Measurements from ENCODE around the gene ADARB2. TPM values are rescaled to one million over a fixed set of nuclear protein-coding genes. Genes with fewer than 3 reads are reported as not detected.

Gene ADARB2
- total and polyA plus RNA-seq, 10 of the 15 experiments (the other 5 are each of a cell fraction or from before 2014, with no cell fraction given) = 0.02 to 4.1 (median 0.76) TPM

DNA sequence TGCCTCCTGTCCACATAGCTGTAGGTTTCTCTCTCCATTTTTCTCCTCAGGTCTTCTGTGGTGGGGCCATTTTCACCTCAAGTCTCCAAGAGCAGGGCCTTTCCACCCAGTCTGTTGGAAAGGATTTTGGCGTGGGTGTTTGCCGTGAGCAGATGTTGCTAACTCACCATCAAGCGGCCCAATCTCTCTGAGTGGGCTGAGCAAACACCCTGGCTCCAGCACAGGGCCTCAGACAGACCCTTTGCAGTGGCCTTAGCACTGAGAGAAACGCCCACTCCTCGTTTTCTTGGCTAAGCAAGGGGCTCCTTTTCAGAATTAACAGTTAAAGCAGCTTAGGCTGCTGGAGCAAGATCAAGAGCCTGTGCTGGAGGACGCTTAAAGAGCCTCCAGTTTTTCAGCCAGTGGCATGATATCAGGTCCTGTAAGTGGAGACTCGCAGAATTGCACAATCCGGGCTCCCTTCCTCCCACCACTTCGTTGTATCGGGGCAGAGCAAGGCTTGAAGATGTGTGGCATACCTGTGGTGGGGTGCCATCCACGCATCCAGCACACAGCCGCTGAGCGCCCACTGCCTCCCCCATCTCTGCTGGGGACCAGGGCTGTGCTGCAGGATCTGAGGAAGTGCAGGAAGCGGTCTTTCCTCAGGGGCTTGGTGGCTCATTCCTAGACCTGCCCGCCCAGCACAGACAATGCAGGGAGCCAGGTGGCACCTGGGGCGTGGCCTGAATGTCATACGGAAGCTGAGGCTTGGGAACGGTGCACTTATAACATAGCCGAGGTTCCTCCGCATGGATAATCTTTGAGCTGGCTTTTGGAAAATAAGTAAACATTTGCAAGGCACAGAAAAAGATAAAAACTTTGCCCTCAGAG lies 142.7 kb downstream of the ADARB2 start:
- TF ChIP-seq ZZZ3 (IDR thresholded peaks at IDR 0.05; ENCODE audit: control insufficient read depth, insufficient read length, low read depth) (no peak), E4F1 (IDR thresholded peaks at IDR 0.05; ENCODE audit: borderline replicate concordance, partially characterized antibody) (no peak), FOXK2 (IDR thresholded peaks at IDR 0.05) (no peak), CREB1 (IDR thresholded peaks at IDR 0.05; ENCODE audit: low read depth) (no peak)
- TF ChIP-seq, protein P1, sequence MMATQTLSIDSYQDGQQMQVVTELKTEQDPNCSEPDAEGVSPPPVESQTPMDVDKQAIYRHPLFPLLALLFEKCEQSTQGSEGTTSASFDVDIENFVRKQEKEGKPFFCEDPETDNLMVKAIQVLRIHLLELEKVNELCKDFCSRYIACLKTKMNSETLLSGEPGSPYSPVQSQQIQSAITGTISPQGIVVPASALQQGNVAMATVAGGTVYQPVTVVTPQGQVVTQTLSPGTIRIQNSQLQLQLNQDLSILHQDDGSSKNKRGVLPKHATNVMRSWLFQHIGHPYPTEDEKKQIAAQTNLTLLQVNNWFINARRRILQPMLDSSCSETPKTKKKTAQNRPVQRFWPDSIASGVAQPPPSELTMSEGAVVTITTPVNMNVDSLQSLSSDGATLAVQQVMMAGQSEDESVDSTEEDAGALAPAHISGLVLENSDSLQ (IDR thresholded peaks at IDR 0.05) = no peak
- POLR2A ChIA-PET = no interaction called here

More for the DNA sequence above, 142.7 kb downstream of the ADARB2 start:
- Histone ChIP-seq H4K20me1 (ENCODE audit: control insufficient read depth, insufficient read depth) (no peaks in the 10 kb centered on the region; the same call in 1 of the 2 replicates), H3K27me3 (replicated peaks in 1 of 2; ENCODE audit: control insufficient read depth in 2 of 2, insufficient read depth in 2 of 2, low read length in 1 of 2) (no peaks in the 10 kb centered on the region), H3K4me2 (ENCODE audit: control insufficient read depth, insufficient read depth) (no peak overlapping the region), H3K27ac (ENCODE audit: control insufficient read depth, insufficient read depth) (no peak overlapping the region), H3K4me1 (ENCODE audit: control insufficient read depth, insufficient read depth, low read length) (no peaks in the 10 kb centered on the region), H3K36me3 (ENCODE audit: control insufficient read depth in 2 of 2, insufficient read depth in 2 of 2, low read length in 1 of 2) (no peaks in the 10 kb centered on the region), H3K79me2 (ENCODE audit: control insufficient read depth, insufficient read depth, low read length) (no peaks in the 10 kb centered on the region), H3K9me3 (replicated peaks; ENCODE audit: control insufficient read depth, insufficient read depth, low read length) (no peaks in the 10 kb centered on the region), H2AFZ (ENCODE audit: control insufficient read depth, low read depth, low read length) (no peak overlapping the region), H3K4me3 (no peak overlapping the region), H3K9ac (ENCODE audit: control insufficient read depth, insufficient read depth, low read length) (no peak overlapping the region)
- SMC1A ChIA-PET (ENCODE audit: uncharacterized antibody, unreplicated experiment) = no interaction called here
- 36% methylated on average over 20 of the region's 20 CpGs for WGBS (ENCODE audit: insufficient coverage, insufficient replicate concordance, low lambda C conversion rate, missing lambda C conversion rate)
- in situ Hi-C loops (cut with MboI) (no loop called here), intact Hi-C loops (cut with micrococcal nuclease; ENCODE audit: unreplicated experiment) (no loop called here)
- DNase-seq (ENCODE audit: low read depth, low spot score) (no peak), ATAC-seq (no peak), FAIRE-seq (no peak)
- CTCF ChIA-PET = no interaction called here
- RAD21 ChIA-PET (ENCODE audit: unreplicated experiment) = no interaction called here
- BruUV-seq (replicated peaks) = no TSS peak

Data from GM12878 (cell line).